ENCODE results near the gene SLC15A4.
A peak's percentile ranks its signal among the peaks of the same experiment; 100 is the strongest.

SLC15A4 gene

GRCh38 chr12:128804762-128805161 is 19.0 kb downstream of the SLC15A4 start:
- Histone ChIP-seq H3K4me1 (ENCODE audit: low read length) (peaks cover 41% of the 10 kb centered on the region), H3K27me3 (ENCODE audit: low read depth, low read length) (no peaks in the 10 kb centered on the region), H3K79me2 (ENCODE audit: low read length) (peaks cover 81% of the 10 kb centered on the region), H3K4me3 (ENCODE audit: low read length) (no peak overlapping the region), H3K4me2 (ENCODE audit: low read length) (0 out of 2 replicates have a peak overlapping the region, but pooled peaks have one; percentile 11), H3K9me3 (ENCODE audit: insufficient read depth, low read length) (no peaks in the 10 kb centered on the region), H3K9ac (ENCODE audit: low read length) (no peak overlapping the region), H3K36me3 (replicated peaks; ENCODE audit: low read depth, low read length) (peaks cover 73% of the 10 kb centered on the region), H3K27ac (ENCODE audit: low read length) (no peak overlapping the region), H4K20me1 (ENCODE audit: insufficient read depth, low read length) (peaks cover 84% of the 10 kb centered on the region), H2AFZ (ENCODE audit: low read depth, low read length) (no peak overlapping the region)
- no peak for TF ChIP-seq EZH2phosphoT487 (IDR thresholded peaks at IDR 0.05; ENCODE audit: low read depth)
- no peak for TF ChIP-seq CTCF (IDR thresholded peaks at IDR 0.05; ENCODE audit: low read depth, low read length)

- H3K4me3 ChIP-seq (ENCODE audit: low read length): no peak overlapping the region
- no peaks in the 10 kb centered on the region for H3K9me3 ChIP-seq (ENCODE audit: insufficient read depth, low read length)
- H3K9ac ChIP-seq (ENCODE audit: low read length): no peak overlapping the region
- no peaks in the 10 kb centered on the region for H3K27me3 ChIP-seq (ENCODE audit: low read depth, low read length)
- TF ChIP-seq EZH2phosphoT487 (IDR thresholded peaks at IDR 0.05; ENCODE audit: low read depth) (no peak), CTCF (IDR thresholded peaks at IDR 0.05; ENCODE audit: low read depth, low read length) (no peak)
- peaks cover 71% of the 10 kb centered on the region for H3K79me2 ChIP-seq (ENCODE audit: low read length)
- H3K4me2 ChIP-seq (ENCODE audit: low read length): no peak overlapping the region
- peaks cover 82% of the 10 kb centered on the region for H4K20me1 ChIP-seq (ENCODE audit: insufficient read depth, low read length)
- H3K27ac ChIP-seq (ENCODE audit: low read length): no peak overlapping the region
- H2AFZ ChIP-seq (ENCODE audit: low read depth, low read length): no peak overlapping the region
- H3K36me3 ChIP-seq (replicated peaks; ENCODE audit: low read depth, low read length): peaks cover 72% of the 10 kb centered on the region
- H3K4me1 ChIP-seq (ENCODE audit: low read length): peaks cover 40% of the 10 kb centered on the region
Measured at GRCh38 chr12:128803788-128804187, 20.0 kb downstream of the SLC15A4 start.

- Histone ChIP-seq H3K36me3 (replicated peaks; ENCODE audit: low read depth, low read length) (peaks cover 70% of the 10 kb centered on the region), H3K27ac (ENCODE audit: low read length) (peak overlapping the region; percentile 38), H3K4me1 (ENCODE audit: low read length) (peaks cover 50% of the 10 kb centered on the region), H3K4me3 (ENCODE audit: low read length) (peak overlapping the region; percentile 32), H3K9me3 (ENCODE audit: insufficient read depth, low read length) (no peaks in the 10 kb centered on the region), H4K20me1 (ENCODE audit: insufficient read depth, low read length) (peaks cover 82% of the 10 kb centered on the region), H3K79me2 (ENCODE audit: low read length) (peaks cover 69% of the 10 kb centered on the region), H3K27me3 (ENCODE audit: low read depth, low read length) (no peaks in the 10 kb centered on the region), H3K9ac (ENCODE audit: low read length) (no peak overlapping the region), H3K4me2 (ENCODE audit: low read length) (peak overlapping the region; percentile 70; the same call in 1 of the 2 replicates), H2AFZ (ENCODE audit: low read depth, low read length) (no peak overlapping the region)
- TF ChIP-seq EZH2phosphoT487 (IDR thresholded peaks at IDR 0.05; ENCODE audit: low read depth) (no peak), CTCF (IDR thresholded peaks at IDR 0.05; ENCODE audit: low read depth, low read length) (no peak)
Measured at GRCh38 chr12:128802756-128803155, 21.0 kb downstream of the SLC15A4 start.

- TF ChIP-seq EZH2phosphoT487 (IDR thresholded peaks at IDR 0.05; ENCODE audit: low read depth) (no peak), CTCF (IDR thresholded peaks at IDR 0.05; ENCODE audit: low read depth, low read length) (no peak)
- no peaks in the 10 kb centered on the region for H3K9me3 ChIP-seq (ENCODE audit: insufficient read depth, low read length)
- H3K4me1 ChIP-seq (ENCODE audit: low read length): peaks cover 58% of the 10 kb centered on the region
- H3K79me2 ChIP-seq (ENCODE audit: low read length): peaks cover 69% of the 10 kb centered on the region
- H3K9ac ChIP-seq (ENCODE audit: low read length): 0 out of 2 replicates have a peak overlapping the region, but pooled peaks have one; percentile 12
- peak overlapping the region; percentile 38 for H3K27ac ChIP-seq (ENCODE audit: low read length)
- peaks cover 80% of the 10 kb centered on the region for H4K20me1 ChIP-seq (ENCODE audit: insufficient read depth, low read length)
- peak overlapping the region; percentile 32 for H3K4me3 ChIP-seq (ENCODE audit: low read length)
- peaks cover 70% of the 10 kb centered on the region for H3K36me3 ChIP-seq (replicated peaks; ENCODE audit: low read depth, low read length)
- H2AFZ ChIP-seq (ENCODE audit: low read depth, low read length): no peak overlapping the region
- H3K27me3 ChIP-seq (ENCODE audit: low read depth, low read length): no peaks in the 10 kb centered on the region
- peak overlapping the region; percentile 70 for H3K4me2 ChIP-seq (ENCODE audit: low read length)
Measured at GRCh38 chr12:128801879-128802391, 21.8 kb downstream of the SLC15A4 start.

Data from OCI-LY3 (cell line).